Transverse colon (tissue), 4 donors: Measurements from ENCODE around the gene HOXA2. TPM values are rescaled to one million over a fixed set of nuclear protein-coding genes. Genes with fewer than 3 reads are reported as not detected.
A peak's percentile ranks its signal among the peaks of the same experiment; 100 is the strongest.

Experiments
- DNase-seq: peaks from one replicate; pipeline ENCODE4 v3.0.0-alpha.2; 2019
- H3K27ac ChIP-seq, 4 donors: fragments of 200-600 bp; sonication (generic); 2 replicates each; pipeline ENCODE4 v1.5.1; 2016 to 2018; ENCODE audit warnings: inconsistent platforms in 4 of 4
- H3K27me3 ChIP-seq: fragments of 200-600 bp; sonication (generic); 2 replicates; pipeline ENCODE4 v1.5.1; 2017; ENCODE audit warnings: inconsistent platforms
- H3K36me3 ChIP-seq, 4 donors: fragments of 200-600 bp; sonication (generic); 2 replicates each; pipeline ENCODE4 v1.5.1; 2017 to 2019; ENCODE audit warnings: inconsistent platforms in 4 of 4
- H3K4me1 ChIP-seq, 4 donors: fragments of 200-600 bp; sonication (generic); 2 replicates each; pipeline ENCODE4 v1.5.1; 2017 to 2020; ENCODE audit warnings: inconsistent platforms in 4 of 4
- H3K4me3 ChIP-seq, 4 donors: fragments of 200-600 bp; sonication (generic); 1 replicate in 1 of 4; 2 replicates in 3 of 4; pipeline versions ENCODE4 v1.5.1 to v1.6.1; 2017 to 2019; ENCODE audit warnings: inconsistent platforms in 4 of 4
- H3K9me3 ChIP-seq, 2 donors: fragments of 200-600 bp; sonication (generic); 2 replicates each; pipeline ENCODE4 v1.5.1; 2017 to 2019; ENCODE audit warnings: inconsistent platforms in 2 of 2
- CTCF ChIP-seq, 5 experiments: fragments of 200-600 bp in 3 of 5; fragments of 450-650 bp in 2 of 5; sonication (generic) in 3 of 5; IDR thresholded peaks; 1 replicate in 2 of 5; 2 replicates in 3 of 5; pipeline ENCODE4 v1.5.1; 2016 to 2017; ENCODE audit warnings: antibody characterized with exemption in 5 of 5, inconsistent platforms in 3 of 5, mild to moderate bottlenecking in 2 of 5, moderate library complexity in 1 of 5
- EP300 ChIP-seq: sonication (generic); formaldehyde crosslinking; IDR thresholded peaks from one replicate; pipeline ENCODE4 v1.6.1; 2017; ENCODE audit warnings: antibody characterized with exemption, low read depth
- POLR2A ChIP-seq: fragments of 450-650 bp; IDR thresholded peaks from one replicate; pipeline ENCODE4 v1.6.1; 2016; ENCODE audit warnings: antibody characterized with exemption, mild to moderate bottlenecking, moderate library complexity
- POLR2AphosphoS5 ChIP-seq, 3 donors: sonication (generic); formaldehyde crosslinking; IDR thresholded peaks; one replicate each; pipeline ENCODE4 v1.6.1; 2016; ENCODE audit warnings: antibody characterized with exemption in 3 of 3
- WGBS, 2 donors: methylation state at CpG; one replicate each; pipeline ENCODE4 v1.1.5; 2018; ENCODE audit warnings: low coverage in 1 of 2; 5-methylcytosine and 5-hydroxymethylcytosine counted together
- in situ Hi-C, 4 donors: fragments of 200-750 bp; cut with MboI; loops; one replicate each; pipeline versions ENCODE4 v1.15.0 to v1.15.1; 2017; ENCODE audit warnings: low sequenced_read_pairs in 3 of 4, low pct_ligation_motif_present in 1 of 4, low pct_unique_long_range_greater_than_20kb in 1 of 4
- intact Hi-C: fragments of 100-400 bp; cut with DNase I; formaldehyde crosslinking; loops from one replicate; pipeline ENCODE4 v1.15.1; 2023; ENCODE audit warnings: low total_unique reads
- total RNA-seq, 4 donors: library from RNA; depleted of rRNA; stranded (reverse); fragments of >200 nt; gene quantifications; one replicate each; pipeline ENCODE4 v1.1.0, GENCODE V29; 2016

Gene HOXA2
- total RNA-seq, 4 donors from 2014 or later, result 2.7 to 16.1 (median 5.2) TPM

GRCh38 chr7:27145165-27145913 is 42.9 kb upstream of the HOXA2 start:
- 58 to 62% methylated on average over 3 to 47 of the region's 47 CpGs for WGBS, 2 donors
- TF ChIP-seq POLR2AphosphoS5 (IDR thresholded peaks at IDR 0.05) (peak in 2 of 3 donors; percentile 6 to 9), EP300 (no peak), CTCF (IDR thresholded peaks at IDR 0.05) (no peak), POLR2A (no peak)
- peaks cover 19% of the 10 kb centered on the region for H3K27me3 ChIP-seq
- intact Hi-C loops (loop anchor here (5.0 kb wide), 2 partner anchors 38 to 288 kb away; no protein-coding TSS in a partner anchor), in situ Hi-C loops (loop anchor here in 3 of 4 donors (10.0 kb wide), 1 partner anchor 291 kb away; no protein-coding TSS in a partner anchor)
- peak overlapping the region in 3 of 4 donors; percentile 2 to 77 (median 57) for H3K4me3 ChIP-seq
- DNase-seq, result peak; percentile 29
- H3K36me3 ChIP-seq, result no peaks in the 10 kb centered on the region
- peaks cover 0 to 73% (median 64%) of the 10 kb centered on the region in 4 donors for H3K4me1 ChIP-seq
- no peaks in the 10 kb centered on the region for H3K9me3 ChIP-seq
- peak overlapping the region; percentile 95 to 99 (median 98) for H3K27ac ChIP-seq

GRCh38 chr7:27144781-27145164 is 42.3 kb upstream of the HOXA2 start:
- no peaks in the 10 kb centered on the region for H3K9me3 ChIP-seq
- peaks cover 19% of the 10 kb centered on the region for H3K27me3 ChIP-seq
- TF ChIP-seq CTCF (IDR thresholded peaks at IDR 0.05) (no peak), EP300 (no peak), POLR2A (no peak), POLR2AphosphoS5 (IDR thresholded peaks at IDR 0.05) (no peak)
- peak; percentile 24 for DNase-seq
- in situ Hi-C loops, result loop anchor here (5.0 to 10.0 kb wide), 2 partner anchors 287 to 290 kb away; no protein-coding TSS in a partner anchor
- no peaks in the 10 kb centered on the region for H3K36me3 ChIP-seq
- intact Hi-C loops, result loop anchor here (5.0 kb wide), 2 partner anchors 37 to 287 kb away; no protein-coding TSS in a partner anchor
- H3K27ac ChIP-seq, result peak overlapping the region; percentile 95 to 99 (median 98)
- peak overlapping the region in 3 of 4 donors; percentile 2 to 77 (median 57) for H3K4me3 ChIP-seq
- peaks cover 0 to 72% (median 62%) of the 10 kb centered on the region in 4 donors for H3K4me1 ChIP-seq
- WGBS, 2 donors, result 37% methylated on average over 30 of the region's 31 CpGs; no CpG with 5 or more reads in 1 of the 2 donors

- intact Hi-C loops, result no loop called here
- no peaks in the 10 kb centered on the region for H3K36me3 ChIP-seq
- in situ Hi-C loops, result loop anchor here (5.0 to 10.0 kb wide), 2 partner anchors 287 to 289 kb away; no protein-coding TSS in a partner anchor
- H3K9me3 ChIP-seq, result no peaks in the 10 kb centered on the region
- peak; percentile 53 for DNase-seq
- WGBS, 2 donors, result 45 to 54% methylated on average over 11 to 40 of the region's 40 CpGs
- H3K4me1 ChIP-seq, result peaks cover 0 to 69% (median 58%) of the 10 kb centered on the region in 4 donors
- H3K27ac ChIP-seq, result peak overlapping the region; percentile 95 to 99 (median 98)
- H3K27me3 ChIP-seq, result peaks cover 19% of the 10 kb centered on the region
- H3K4me3 ChIP-seq, result peak overlapping the region in 3 of 4 donors; percentile 2 to 77 (median 57)
- TF ChIP-seq EP300 (no peak), CTCF (IDR thresholded peaks at IDR 0.05) (peak in 2 of 5 experiments; percentile 16 to 18), POLR2AphosphoS5 (IDR thresholded peaks at IDR 0.05) (peak in 1 of 3 donors; percentile 29), POLR2A (peak; percentile 22)
Observed at GRCh38 chr7:27143950-27144780, 41.7 kb upstream of the HOXA2 start.
